Aorta (tissue), 5 donors: Measurements from ENCODE around the gene IL26. TPM values are rescaled to one million over a fixed set of nuclear protein-coding genes. Genes with fewer than 3 reads are reported as not detected.

Source experiments
- ATAC-seq: fragments of 200-7000 bp; cut with Tn5 transposase; one replicate; pipeline ENCODE4 v1.9.1; 2022; ENCODE audit warnings: moderate library complexity; ENCODE audit not compliant: low FRiP score
- DNase-seq, 2 donors: peaks; one replicate each; pipeline ENCODE4 v3.0.0-alpha.2; 2020
- H3K27ac ChIP-seq, 2 donors: one replicate each; pipeline ENCODE4 v1.5.1; 2013; ENCODE audit warnings: low read length in 2 of 2, mild to moderate bottlenecking in 2 of 2, moderate library complexity in 2 of 2, control low read depth in 1 of 2, inconsistent platforms in 1 of 2, low read depth in 1 of 2
- H3K27me3 ChIP-seq, 2 donors: one replicate each; pipeline ENCODE4 v1.6.1; 2013; ENCODE audit warnings: control low read depth in 1 of 2, low read length in 1 of 2, mild to moderate bottlenecking in 1 of 2, moderate library complexity in 1 of 2; ENCODE audit not compliant: insufficient read depth in 2 of 2, control insufficient read depth in 1 of 2
- H3K36me3 ChIP-seq, 2 donors: one replicate each; pipeline ENCODE4 v1.6.1; 2013; ENCODE audit warnings: control low read depth in 1 of 2, low read length in 1 of 2, mild to moderate bottlenecking in 1 of 2; ENCODE audit not compliant: insufficient read depth in 2 of 2, control insufficient read depth in 1 of 2
- H3K4me1 ChIP-seq, 2 donors: one replicate each; pipeline ENCODE4 v1.6.1; 2013; ENCODE audit warnings: low read length in 2 of 2, control low read depth in 1 of 2, mild to moderate bottlenecking in 1 of 2, moderate library complexity in 1 of 2; ENCODE audit not compliant: insufficient read depth in 2 of 2, control insufficient read depth in 1 of 2
- H3K4me3 ChIP-seq, 2 donors: one replicate each; pipeline ENCODE4 v1.5.1; 2013; ENCODE audit warnings: low read length in 2 of 2, control low read depth in 1 of 2, mild to moderate bottlenecking in 1 of 2
- H3K9me3 ChIP-seq: one replicate; pipeline ENCODE4 v1.6.1; 2013; ENCODE audit warnings: mild to moderate bottlenecking, low read length; ENCODE audit not compliant: control insufficient read depth
- WGBS, 2 donors: extraction: QIAGEN DNeasy Blood & Tissue Kit; methylation state at CpG; one replicate each; pipeline ENCODE4 v1.1.7; 2013; 5-methylcytosine and 5-hydroxymethylcytosine counted together
- intact Hi-C, 2 donors: fragments of 100-400 bp; cut with DNase I; formaldehyde crosslinking; loops; one replicate each; pipeline versions ENCODE4 v1.14.2 to v1.15.0; 2022
- polyA plus RNA-seq, 2 donors: library from polyadenylated mRNA; stranded (reverse); fragments of 200-250 nt; gene quantifications; one replicate each; pipeline ENCODE4 v1.2.3, GENCODE V29; 2013
- total RNA-seq, 2 donors: library from RNA; stranded (reverse); fragmentation: NEBNext Ultra II Directional; extraction: Animal tissue kit (Norgen Biotek cat#: 25700); gene quantifications; one replicate each; pipeline ENCODE4 v1.2.1, GENCODE V29; 2021
- donor health status: healthy with polysubstance abuse.
- donor health status: Bipolar disorder and iron deficiency.
- donor health status: DM: no; HTN: no; CAD: no.
- donor health status: DM: no; HTN: no; CAD: no.
- donor health status: DM: yes; HTN: yes; CAD: no.

The IL26 gene
- total and polyA plus RNA-seq, 4 donors = not detected

GRCh38 chr12:68199127-68199526 lies 26.5 kb downstream of the IL26 start:
- no peak for ATAC-seq

DNA sequence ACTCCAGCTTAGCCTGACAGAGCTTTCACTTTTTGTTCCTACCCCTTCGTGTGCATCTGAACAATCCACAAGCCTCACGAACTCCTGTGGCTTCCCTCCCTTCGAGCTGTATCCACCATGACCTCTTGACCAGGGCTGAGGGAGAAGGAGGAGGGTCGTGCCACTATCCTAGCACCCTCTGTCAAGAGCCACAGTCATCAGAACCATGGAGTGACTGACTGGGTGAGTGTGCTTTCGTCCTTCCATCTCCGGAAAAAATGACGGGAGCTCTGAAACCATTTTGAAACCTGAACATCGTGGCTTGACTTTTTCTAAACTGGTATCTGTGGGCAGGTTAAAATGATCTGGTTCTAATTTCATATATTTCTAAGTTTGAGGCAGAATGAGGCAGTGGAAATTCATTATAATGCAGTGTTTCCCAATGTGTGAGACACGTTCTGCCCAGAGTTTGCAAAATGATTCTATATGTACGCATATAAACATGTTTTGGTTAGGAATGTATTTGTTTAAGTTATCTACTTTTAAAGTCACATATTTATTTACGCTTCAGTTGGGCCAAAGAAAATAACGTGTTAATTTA lies 27.0 kb downstream of the IL26 start:
- peaks cover 0 to 1% of the 10 kb centered on the region in 2 donors for H3K27me3 ChIP-seq
- intact Hi-C loops = no loop called here
- no peaks in the 10 kb centered on the region for H3K36me3 ChIP-seq
- no peaks in the 10 kb centered on the region for H3K9me3 ChIP-seq
- no peak overlapping the region for H3K4me3 ChIP-seq
- no peaks in the 10 kb centered on the region for H3K4me1 ChIP-seq
- no peak for DNase-seq
- no peak overlapping the region for H3K27ac ChIP-seq
- no peak for ATAC-seq
- 73 to 75% methylated on average over 12 of the region's 12 CpGs for WGBS, 2 donors

More at GRCh38 chr12:68199127-68199526, 26.5 kb downstream of the IL26 start:
- H3K9me3 ChIP-seq = no peaks in the 10 kb centered on the region
- H3K4me3 ChIP-seq = no peak overlapping the region
- H3K27me3 ChIP-seq = peaks cover 0 to 1% of the 10 kb centered on the region in 2 donors
- no peak for DNase-seq
- WGBS, 2 donors = 91 to 98% methylated on average over 1 of the region's 1 CpG
- H3K4me1 ChIP-seq = no peaks in the 10 kb centered on the region
- H3K36me3 ChIP-seq = no peaks in the 10 kb centered on the region
- H3K27ac ChIP-seq = no peak overlapping the region
- intact Hi-C loops = no loop called here

- intact Hi-C loops = no loop called here
- Histone ChIP-seq H3K27ac (no peak overlapping the region), H3K27me3 (no peaks in the 10 kb centered on the region), H3K4me3 (no peak overlapping the region), H3K4me1 (peaks cover 0 to 1% of the 10 kb centered on the region in 2 donors), H3K9me3 (no peaks in the 10 kb centered on the region), H3K36me3 (no peaks in the 10 kb centered on the region)
- no peak for DNase-seq
- no peak for ATAC-seq
Observed at GRCh38 chr12:68190301-68190700, 35.3 kb downstream of the IL26 start.

DNA sequence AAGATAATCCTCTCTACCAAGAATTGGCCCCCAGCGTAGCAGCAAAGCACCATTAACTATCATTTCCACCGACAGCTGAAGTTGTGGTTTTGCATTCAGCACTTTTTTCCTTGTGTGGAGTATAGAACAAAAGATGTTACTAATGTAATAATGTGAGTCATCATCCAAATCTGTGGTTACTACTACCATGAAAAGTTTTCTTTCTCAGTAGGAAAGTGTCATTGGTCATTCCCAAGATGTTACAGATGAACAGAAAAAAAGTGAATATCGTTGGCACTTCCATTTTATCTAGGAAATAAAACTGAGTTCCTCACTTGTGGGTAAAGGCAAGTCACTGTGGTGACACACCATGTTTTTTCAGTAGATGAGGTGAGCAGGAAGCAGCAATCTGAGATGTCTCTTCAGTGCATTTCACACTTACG lies 35.8 kb downstream of the IL26 start:
- H3K4me3 ChIP-seq = no peak overlapping the region
- 85 to 89% methylated on average over 4 of the region's 4 CpGs for WGBS, 2 donors

GRCh38 chr12:68185598-68185997 lies 40.0 kb downstream of the IL26 start:
- Histone ChIP-seq H3K27ac (no peak overlapping the region), H3K36me3 (no peaks in the 10 kb centered on the region), H3K9me3 (no peaks in the 10 kb centered on the region), H3K4me3 (no peak overlapping the region), H3K4me1 (peaks cover 0 to 1% of the 10 kb centered on the region in 2 donors), H3K27me3 (no peaks in the 10 kb centered on the region)
- intact Hi-C loops = no loop called here
- DNase-seq (no peak), ATAC-seq (no peak)
- 69 to 70% methylated on average over 3 of the region's 3 CpGs for WGBS, 2 donors

More for the DNA sequence above, 35.8 kb downstream of the IL26 start:
- H3K36me3 ChIP-seq = no peaks in the 10 kb centered on the region
- H3K9me3 ChIP-seq = no peaks in the 10 kb centered on the region
- intact Hi-C loops = no loop called here
- H3K4me1 ChIP-seq = peaks cover 0 to 1% of the 10 kb centered on the region in 2 donors
- no peak for ATAC-seq
- H3K27me3 ChIP-seq = no peaks in the 10 kb centered on the region
- no peak overlapping the region for H3K27ac ChIP-seq
- no peak for DNase-seq

- intact Hi-C loops = no loop called here
- 51 to 52% methylated on average over 3 of the region's 3 CpGs for WGBS, 2 donors
- DNase-seq = no peak
Observed at GRCh38 chr12:68180792-68181744, 44.5 kb downstream of the IL26 start.

GRCh38 chr12:68178774-68179439 lies 46.7 kb downstream of the IL26 start:
- ATAC-seq (no peak), DNase-seq (no peak)
- Histone ChIP-seq H3K27me3 (no peaks in the 10 kb centered on the region), H3K4me1 (no peaks in the 10 kb centered on the region), H3K4me3 (no peak overlapping the region), H3K9me3 (peaks cover 2% of the 10 kb centered on the region), H3K36me3 (no peaks in the 10 kb centered on the region), H3K27ac (no peak overlapping the region)
- 68 to 71% methylated on average over 3 of the region's 3 CpGs for WGBS, 2 donors
- intact Hi-C loops = no loop called here

More at GRCh38 chr12:68180792-68181744, 44.5 kb downstream of the IL26 start:
- Histone ChIP-seq H3K4me3 (no peak overlapping the region), H3K27me3 (no peaks in the 10 kb centered on the region), H3K4me1 (no peaks in the 10 kb centered on the region), H3K9me3 (no peaks in the 10 kb centered on the region), H3K27ac (no peak overlapping the region), H3K36me3 (no peaks in the 10 kb centered on the region)
- ATAC-seq = no peak

GRCh38 chr12:68178184-68178583 lies 47.4 kb downstream of the IL26 start:
- intact Hi-C loops = no loop called here
- H3K9me3 ChIP-seq = peaks cover 2% of the 10 kb centered on the region
- H3K4me1 ChIP-seq = no peaks in the 10 kb centered on the region
- no peaks in the 10 kb centered on the region for H3K27me3 ChIP-seq
- H3K36me3 ChIP-seq = no peaks in the 10 kb centered on the region
- no peak overlapping the region for H3K4me3 ChIP-seq
- DNase-seq (no peak), ATAC-seq (no peak)
- no peak overlapping the region for H3K27ac ChIP-seq
